Fibroblast of lung (primary cell): ENCODE measurements around the gene LRP2BP. TPM values are rescaled to one million over a fixed set of nuclear protein-coding genes. Genes with fewer than 3 reads are reported as not detected.

Experiments used
- DNase-seq, 2 donors: peaks; one replicate each; pipeline versions ENCODE4 v3.0.0 to v3.0.0-alpha.2; 2010; ENCODE audit warnings: low read depth in 2 of 2
- H2AFZ ChIP-seq: 2 replicates; pipeline ENCODE4 v1.5.1; 2012; ENCODE audit warnings: low read length, control low read depth, inconsistent platforms
- H3K27ac ChIP-seq: 2 replicates; pipeline ENCODE4 v1.5.1; 2011; ENCODE audit warnings: low read length, control low read depth; ENCODE audit not compliant: insufficient read depth
- H3K27me3 ChIP-seq: 2 replicates; pipeline ENCODE4 v1.5.1; 2011; ENCODE audit warnings: mild to moderate bottlenecking, low read length; ENCODE audit not compliant: control insufficient read depth, insufficient read depth
- H3K36me3 ChIP-seq: 2 replicates; pipeline ENCODE4 v1.5.1; 2011; ENCODE audit warnings: low read length; ENCODE audit not compliant: control insufficient read depth, insufficient read depth
- H3K4me1 ChIP-seq: 2 replicates; pipeline ENCODE4 v1.5.1; 2011; ENCODE audit warnings: low read length; ENCODE audit not compliant: control insufficient read depth, insufficient read depth; ENCODE audit errors: extremely low read depth
- H3K4me2 ChIP-seq: 2 replicates; pipeline ENCODE4 v1.5.1; 2011; ENCODE audit warnings: low read length, control low read depth; ENCODE audit not compliant: insufficient read depth; ENCODE audit errors: extremely low read depth
- H3K4me3 ChIP-seq, 4 experiments: fragments of 200-600 bp in 1 of 4; sonication (generic) in 1 of 4; replicated peaks in 1 of 4; 2 replicates each; pipeline ENCODE4 v1.5.1; 2011 to 2016; ENCODE audit warnings: low read length in 4 of 4, low read depth in 3 of 4, mild to moderate bottlenecking in 3 of 4, control low read depth in 2 of 4, inconsistent platforms in 1 of 4, mixed read lengths in 1 of 4; ENCODE audit not compliant: insufficient read depth in 1 of 4; ENCODE audit errors: control extremely low read depth in 1 of 4
- H3K79me2 ChIP-seq: 2 replicates; pipeline ENCODE4 v1.5.1; 2012; ENCODE audit warnings: mild to moderate bottlenecking, low read length, inconsistent platforms; ENCODE audit not compliant: control insufficient read depth, insufficient read depth
- H3K9ac ChIP-seq: 2 replicates; pipeline ENCODE4 v1.5.1; 2011; ENCODE audit warnings: mild to moderate bottlenecking, low read length, control low read depth; ENCODE audit not compliant: insufficient read depth
- H3K9me3 ChIP-seq: 2 replicates; pipeline ENCODE4 v1.5.1; 2012; ENCODE audit warnings: low read depth, low read length; ENCODE audit not compliant: control insufficient read depth, insufficient read depth
- H4K20me1 ChIP-seq: 2 replicates; pipeline ENCODE4 v1.5.1; 2011; ENCODE audit warnings: low read length; ENCODE audit not compliant: control insufficient read depth, insufficient read depth; ENCODE audit errors: extremely low read depth
- CTCF ChIP-seq, 2 donors: IDR thresholded peaks in 1 of 2; conservative IDR thresholded peaks in 1 of 2; 1 replicate in 1 of 2; 2 replicates in 1 of 2; pipeline ENCODE4 v1.5.1; 2011 to 2012; ENCODE audit warnings: low read length in 2 of 2, control low read depth in 1 of 2, inconsistent platforms in 1 of 2, low read depth in 1 of 2, mild to moderate bottlenecking in 1 of 2
- EZH2 ChIP-seq: IDR thresholded peaks from 2 replicates; pipeline ENCODE4 v1.5.1; 2012; ENCODE audit warnings: low read length, control low read depth, mild to moderate bottlenecking; ENCODE audit errors: missing control alignments
- polyA plus RNA-seq, 2 donors: library from polyadenylated mRNA; depleted of rRNA in 1 of 2; stranded (reverse) in 1 of 2; unstranded in 1 of 2; fragments of >200 nt; gene quantifications; 2 replicates each; pipeline ENCODE4 v1.2.1, GENCODE V29; 2011 to 2012; ENCODE audit warnings: missing spikeins in 1 of 2
- total RNA-seq: library from RNA; depleted of rRNA; stranded (reverse); fragments of >200 nt; gene quantifications from 2 replicates; pipeline ENCODE4 v1.2.1, GENCODE V29; 2014

The LRP2BP gene
- total and polyA plus RNA-seq, 2 donors (not counting 1 experiment from before 2014, with no cell fraction given) = 0.03 to 0.66 TPM

DNA sequence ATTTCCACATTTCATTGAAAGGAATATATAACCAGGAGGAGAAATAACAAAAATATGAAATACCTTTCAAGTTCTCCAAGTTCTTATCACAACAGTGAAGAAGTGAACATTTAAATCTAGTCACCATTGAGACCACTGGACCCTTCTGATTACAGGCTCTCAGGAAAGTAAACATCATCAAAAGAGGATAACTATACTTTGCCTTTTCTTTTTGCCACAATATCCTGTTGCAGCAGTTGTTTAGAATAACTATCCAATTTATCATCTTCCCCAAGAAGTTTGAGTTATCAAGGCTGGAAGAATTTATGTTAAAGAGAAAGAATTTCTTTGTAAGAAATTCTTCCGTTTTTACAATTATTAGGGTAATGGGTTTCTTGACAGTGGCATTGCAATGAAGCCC lies 3.6 kb downstream of the LRP2BP start:
- Histone ChIP-seq H3K27me3 (no peaks in the 10 kb centered on the region), H2AFZ (no peak overlapping the region), H3K9me3 (no peaks in the 10 kb centered on the region), H3K79me2 (no peaks in the 10 kb centered on the region), H3K4me3 (no peak overlapping the region), H4K20me1 (no peaks in the 10 kb centered on the region), H3K4me2 (no peak overlapping the region), H3K36me3 (no peaks in the 10 kb centered on the region), H3K4me1 (peaks cover 4% of the 10 kb centered on the region), H3K27ac (no peak overlapping the region), H3K9ac (no peak overlapping the region)
- no peak for DNase-seq
- TF ChIP-seq CTCF (conservative IDR thresholded peaks at IDR 0.05 in 1 of 2, IDR thresholded peaks at IDR 0.05 in 1 of 2; ENCODE audit: low read depth in 1 of 2, low read length in 2 of 2) (no peak), EZH2 (no peak)

- no peak overlapping the region for H3K9ac ChIP-seq
- H4K20me1 ChIP-seq = no peaks in the 10 kb centered on the region
- no peak overlapping the region for H3K4me2 ChIP-seq
- H3K27me3 ChIP-seq = no peaks in the 10 kb centered on the region
- no peak overlapping the region for H3K27ac ChIP-seq
- no peak overlapping the region for H3K4me3 ChIP-seq
- H2AFZ ChIP-seq = no peak overlapping the region
- H3K79me2 ChIP-seq = no peaks in the 10 kb centered on the region
- no peaks in the 10 kb centered on the region for H3K9me3 ChIP-seq
- H3K4me1 ChIP-seq = no peaks in the 10 kb centered on the region
- no peaks in the 10 kb centered on the region for H3K36me3 ChIP-seq
- TF ChIP-seq EZH2 = no peak
- TF ChIP-seq CTCF (conservative IDR thresholded peaks at IDR 0.05 in 1 of 2, IDR thresholded peaks at IDR 0.05 in 1 of 2; ENCODE audit: low read depth in 1 of 2, low read length in 2 of 2) = no peak
- DNase-seq = no peak
Measured at GRCh38 chr4:185390941-185391340, 4.8 kb downstream of the LRP2BP start.

GRCh38 chr4:185387957-185388356 lies 7.8 kb downstream of the LRP2BP start:
- no peak for DNase-seq
- Histone ChIP-seq H3K27me3 (no peaks in the 10 kb centered on the region), H3K4me3 (no peak overlapping the region), H4K20me1 (no peaks in the 10 kb centered on the region), H3K79me2 (no peaks in the 10 kb centered on the region), H3K36me3 (no peaks in the 10 kb centered on the region), H3K9me3 (no peaks in the 10 kb centered on the region), H3K9ac (no peak overlapping the region), H3K27ac (no peak overlapping the region), H3K4me1 (no peaks in the 10 kb centered on the region), H2AFZ (no peak overlapping the region), H3K4me2 (no peak overlapping the region)
- no peak for TF ChIP-seq CTCF (conservative IDR thresholded peaks at IDR 0.05 in 1 of 2, IDR thresholded peaks at IDR 0.05 in 1 of 2; ENCODE audit: low read depth in 1 of 2, low read length in 2 of 2)
- TF ChIP-seq EZH2 = no peak
